ENCODE results near the gene TRPM2. TPM values are rescaled to one million over a fixed set of nuclear protein-coding genes. Genes with fewer than 3 reads are reported as not detected.
A peak's percentile ranks its signal among the peaks of the same experiment; 100 is the strongest.

The TRPM2 gene
- total RNA-seq, 4 donors from 2014 or later = 1.6 to 3.5 (median 2.7) TPM

GRCh38 chr21:44423941-44424607 is 70.7 kb downstream of the TRPM2 start:
- Histone ChIP-seq H3K4me3 (no peak overlapping the region), H3K9me3 (no peaks in the 10 kb centered on the region), H3K27ac (replicated peaks in 1 of 4) (no peak overlapping the region), H3K27me3 (peaks cover 0 to 40% (median 1%) of the 10 kb centered on the region in 4 donors), H3K4me1 (no peaks in the 10 kb centered on the region), H3K36me3 (no peaks in the 10 kb centered on the region)
- WGBS = 85% methylated on average over 10 of the region's 17 CpGs
- intact Hi-C loops (cut with DNase I) = no loop called here
- TF ChIP-seq POLR2A (IDR thresholded peaks at IDR 0.05; ENCODE audit: low read depth) (no peak), EP300 (IDR thresholded peaks at IDR 0.05) (no peak), CTCF (IDR thresholded peaks at IDR 0.05) (no peak), POLR2AphosphoS5 (IDR thresholded peaks at IDR 0.05) (no peak)
- DNase-seq (ENCODE audit: extremely low spot score) = no peak

GRCh38 chr21:44424608-44425306 is 71.3 kb downstream of the TRPM2 start:
- DNase-seq (ENCODE audit: extremely low spot score) = no peak
- no peak overlapping the region for H3K27ac ChIP-seq (replicated peaks in 1 of 4)
- no peak overlapping the region for H3K4me3 ChIP-seq
- TF ChIP-seq POLR2AphosphoS5 (IDR thresholded peaks at IDR 0.05) = no peak
- no peak for TF ChIP-seq EP300 (IDR thresholded peaks at IDR 0.05)
- no peak for TF ChIP-seq CTCF (IDR thresholded peaks at IDR 0.05)
- no peak for TF ChIP-seq POLR2A (IDR thresholded peaks at IDR 0.05; ENCODE audit: low read depth)
- H3K36me3 ChIP-seq = no peaks in the 10 kb centered on the region
- H3K27me3 ChIP-seq = peaks cover 0 to 39% (median 1%) of the 10 kb centered on the region in 4 donors
- H3K4me1 ChIP-seq = no peaks in the 10 kb centered on the region
- H3K9me3 ChIP-seq = peaks cover 0 to 5% (median 3%) of the 10 kb centered on the region in 4 donors
- 77% methylated on average over 7 of the region's 30 CpGs for WGBS
- intact Hi-C loops (cut with DNase I) = no loop called here

GRCh38 chr21:44425307-44425894 is 72.0 kb downstream of the TRPM2 start:
- H3K27ac ChIP-seq (replicated peaks in 1 of 4) = no peak overlapping the region
- intact Hi-C loops (cut with DNase I) = no loop called here
- TF ChIP-seq EP300 (IDR thresholded peaks at IDR 0.05) (no peak), CTCF (IDR thresholded peaks at IDR 0.05) (no peak), POLR2A (IDR thresholded peaks at IDR 0.05; ENCODE audit: low read depth) (no peak)
- no peak for DNase-seq (ENCODE audit: extremely low spot score)
- 71% methylated on average over 31 of the region's 40 CpGs for WGBS
- no peaks in the 10 kb centered on the region for H3K4me1 ChIP-seq
- H3K4me3 ChIP-seq = peak overlapping the region in 1 of 4 donors; percentile 12
- no peaks in the 10 kb centered on the region for H3K36me3 ChIP-seq
- peaks cover 0 to 9% (median 7%) of the 10 kb centered on the region in 4 donors for H3K9me3 ChIP-seq
- H3K27me3 ChIP-seq = peaks cover 0 to 39% (median 1%) of the 10 kb centered on the region in 4 donors

GRCh38 chr21:44425895-44426662 is 72.7 kb downstream of the TRPM2 start:
- no peaks in the 10 kb centered on the region for H3K4me1 ChIP-seq
- H3K27me3 ChIP-seq = peaks cover 0 to 39% (median 1%) of the 10 kb centered on the region in 4 donors
- no peaks in the 10 kb centered on the region for H3K36me3 ChIP-seq
- intact Hi-C loops (cut with DNase I) = no loop called here
- H3K9me3 ChIP-seq = peaks cover 0 to 11% (median 8%) of the 10 kb centered on the region in 4 donors
- TF ChIP-seq POLR2AphosphoS5 (IDR thresholded peaks at IDR 0.05) (no peak), POLR2A (IDR thresholded peaks at IDR 0.05; ENCODE audit: low read depth) (no peak), EP300 (IDR thresholded peaks at IDR 0.05) (no peak), CTCF (IDR thresholded peaks at IDR 0.05) (no peak)
- peak overlapping the region in 1 of 4 donors; percentile 12 for H3K4me3 ChIP-seq
- no peak overlapping the region for H3K27ac ChIP-seq (replicated peaks in 1 of 4)
- no peak for DNase-seq (ENCODE audit: extremely low spot score)
- 84% methylated on average over 6 of the region's 13 CpGs for WGBS
